ENCODE data around the gene EFCAB14. TPM values are rescaled to one million over a fixed set of nuclear protein-coding genes. Genes with fewer than 3 reads are reported as not detected.

Gene EFCAB14
- 99.8 TPM for total RNA-seq

- Histone ChIP-seq H3K27me3 (no peaks in the 10 kb centered on the region), H3K36me3 (peaks cover 6 to 13% of the 10 kb centered on the region in 2 donors), H3K27ac (peak within 1 kb of the TSS; percentile 78 to 93), H3K9me3 (no peaks in the 10 kb centered on the region), H3K4me1 (peaks cover 12 to 22% of the 10 kb centered on the region in 2 donors), H3K4me3 (peak within 1 kb of the TSS; percentile 97 to 99)
- DNase-seq (ENCODE audit: low spot score in 2 of 2), result peak; percentile 83 to 97
- intact Hi-C loops (cut with DNase I), result loop anchor here (1.0 to 2.0 kb wide), 5 partner anchors 51 to 324 kb away; partner anchors contain the start of genes ATPAF1, FAAH, MKNK1 and MOB3C
- no peak for TF ChIP-seq CTCF (IDR thresholded peaks at IDR 0.05)
These were observed at the start of gene EFCAB14 for GRCh38 chr1:46718727-46719622. EFCAB14 (minus strand) TSS chr1:46719114; CDS start chr1:46718087, 1,027 bp downstream.

GRCh38 chr1:46768445-46768844 is 49.5 kb upstream of the EFCAB14 start:
- intact Hi-C loops (cut with DNase I), result no loop called here

GRCh38 chr1:46767649-46768282 is 48.9 kb upstream of the EFCAB14 start:
- no peak for DNase-seq (ENCODE audit: low spot score in 2 of 2)
- intact Hi-C loops (cut with DNase I), result no loop called here
- no peaks in the 10 kb centered on the region for H3K4me1 ChIP-seq
- no peak overlapping the region for H3K27ac ChIP-seq
- no peak for TF ChIP-seq CTCF (IDR thresholded peaks at IDR 0.05)
- H3K27me3 ChIP-seq, result no peaks in the 10 kb centered on the region
- no peak overlapping the region for H3K4me3 ChIP-seq
- peaks cover 0 to 22% of the 10 kb centered on the region in 2 donors for H3K9me3 ChIP-seq
- H3K36me3 ChIP-seq, result no peaks in the 10 kb centered on the region

More at GRCh38 chr1:46768445-46768844, 49.5 kb upstream of the EFCAB14 start:
- no peak for DNase-seq (ENCODE audit: low spot score in 2 of 2)
- H3K27ac ChIP-seq, result no peak overlapping the region
- no peaks in the 10 kb centered on the region for H3K27me3 ChIP-seq
- H3K4me1 ChIP-seq, result no peaks in the 10 kb centered on the region
- no peak overlapping the region for H3K4me3 ChIP-seq
- no peaks in the 10 kb centered on the region for H3K36me3 ChIP-seq
- peaks cover 0 to 22% of the 10 kb centered on the region in 2 donors for H3K9me3 ChIP-seq
- no peak for TF ChIP-seq CTCF (IDR thresholded peaks at IDR 0.05)

- H3K9me3 ChIP-seq, result peaks cover 0 to 2% of the 10 kb centered on the region in 2 donors
- intact Hi-C loops (cut with DNase I), result no loop called here
- H3K4me1 ChIP-seq, result no peaks in the 10 kb centered on the region
- no peak for DNase-seq (ENCODE audit: low spot score in 2 of 2)
- no peak overlapping the region for H3K4me3 ChIP-seq
- H3K27ac ChIP-seq, result no peak overlapping the region
- no peaks in the 10 kb centered on the region for H3K36me3 ChIP-seq
- TF ChIP-seq CTCF (IDR thresholded peaks at IDR 0.05), result no peak
- no peaks in the 10 kb centered on the region for H3K27me3 ChIP-seq
These were observed 45.5 kb upstream of the EFCAB14 start for GRCh38 chr1:46764402-46764801.

GRCh38 chr1:46761740-46762139 is 42.8 kb upstream of the EFCAB14 start:
- Histone ChIP-seq H3K36me3 (no peaks in the 10 kb centered on the region), H3K27me3 (no peaks in the 10 kb centered on the region)

More at GRCh38 chr1:46761740-46762139, 42.8 kb upstream of the EFCAB14 start:
- intact Hi-C loops (cut with DNase I), result no loop called here
- Histone ChIP-seq H3K4me1 (no peaks in the 10 kb centered on the region), H3K27ac (no peak overlapping the region), H3K9me3 (no peaks in the 10 kb centered on the region), H3K4me3 (no peak overlapping the region)
- no peak for TF ChIP-seq CTCF (IDR thresholded peaks at IDR 0.05)
- no peak for DNase-seq (ENCODE audit: low spot score in 2 of 2)

All from ascending aorta (tissue), 2 donors.